Left kidney (tissue), 8 donors: ENCODE measurements around the gene TMEFF2. TPM values are rescaled to one million over a fixed set of nuclear protein-coding genes. Genes with fewer than 3 reads are reported as not detected.

Source experiments
- DNase-seq: peaks from one replicate; pipeline ENCODE4 v3.0.0-alpha.2; 2013
- long read RNA-seq, 8 donors: transcript quantifications; one replicate each; lab custom pipeline, GENCODE V29; 2026
- polyA plus RNA-seq: library from polyadenylated mRNA; unstranded; fragments of 120-200 nt; gene quantifications from one replicate; pipeline ENCODE4 v1.2.1, GENCODE V29; 2013; ENCODE audit not compliant: insufficient read length

Gene TMEFF2
- 12.6 TPM for polyA plus RNA-seq
- long read RNA-seq, donor 1, transcript TMEFF2-201 (10 exons, 2,604 nt): major isoform, 5 of 5 reads
- long read RNA-seq, donor 1, partial matches to known transcripts: 0 of 5 reads
- long read RNA-seq, donor 1, other reads (novel, unspliced or antisense): 0 of 5 reads
- long read RNA-seq, donor 2, partial matches to known transcripts: 0 of 5 reads
- long read RNA-seq, donor 2, other reads (novel, unspliced or antisense): 0 of 5 reads
- long read RNA-seq, donor 3, partial matches to known transcripts: 0 of 2 reads
- long read RNA-seq, donor 3, other reads (novel, unspliced or antisense): 0 of 2 reads
- long read RNA-seq, donor 4: 0 reads
- long read RNA-seq, donor 5, transcript TMEFF2-201 (10 exons, 2,604 nt): major isoform, 10 of 12 reads
- long read RNA-seq, donor 5, partial matches to known transcripts: 0 of 12 reads
- long read RNA-seq, donor 5, other reads (novel, unspliced or antisense): 0 of 12 reads
- long read RNA-seq, donor 6, partial matches to known transcripts: 0 of 3 reads
- long read RNA-seq, donor 6, other reads (novel, unspliced or antisense): 0 of 3 reads
- long read RNA-seq, donor 7, partial matches to known transcripts: 0 of 2 reads
- long read RNA-seq, donor 7, other reads (novel, unspliced or antisense): 0 of 2 reads
- long read RNA-seq, donor 8, partial matches to known transcripts: 0 of 1 reads
- long read RNA-seq, donor 8, other reads (novel, unspliced or antisense): 0 of 1 reads

GRCh38 chr2:192194866-192195547 lies at the start of gene TMEFF2:
Gene TMEFF2, minus strand, starts transcription at chr2:192194933. Its CDS starts 409 bp downstream, at chr2:192194524.
- peak; percentile 70 for DNase-seq

GRCh38 chr2:192243488-192243887 lies 48.8 kb upstream of the TMEFF2 start:
- no peak for DNase-seq

- DNase-seq: no peak
Observed at GRCh38 chr2:192236136-192236535, 41.4 kb upstream of the TMEFF2 start.

- no peak for DNase-seq
Observed at GRCh38 chr2:192230889-192231453, 36.2 kb upstream of the TMEFF2 start.

- DNase-seq: no peak
Observed at GRCh38 chr2:192228685-192229084, 34.0 kb upstream of the TMEFF2 start.

GRCh38 chr2:192218970-192219369 lies 24.2 kb upstream of the TMEFF2 start:
- no peak for DNase-seq

GRCh38 chr2:192218377-192218776 lies 23.6 kb upstream of the TMEFF2 start:
- no peak for DNase-seq

GRCh38 chr2:192216336-192216735 lies 21.6 kb upstream of the TMEFF2 start:
- DNase-seq: no peak

GRCh38 chr2:192215096-192215877 lies 20.6 kb upstream of the TMEFF2 start:
- DNase-seq: no peak

GRCh38 chr2:192208848-192209247 lies 14.1 kb upstream of the TMEFF2 start:
- no peak for DNase-seq

- no peak for DNase-seq
Observed at GRCh38 chr2:192206399-192206798, 11.7 kb upstream of the TMEFF2 start.

- no peak for DNase-seq
Observed at GRCh38 chr2:192203876-192204275, 9.1 kb upstream of the TMEFF2 start.

GRCh38 chr2:192202373-192202772 lies 7.6 kb upstream of the TMEFF2 start:
- no peak for DNase-seq

GRCh38 chr2:192201116-192201515 lies 6.4 kb upstream of the TMEFF2 start:
- DNase-seq: no peak

- no peak for DNase-seq
Observed at GRCh38 chr2:192197357-192197756, 2.6 kb upstream of the TMEFF2 start.

- no peak for DNase-seq
Observed at GRCh38 chr2:192196421-192197194, 1.9 kb upstream of the TMEFF2 start.

GRCh38 chr2:192195548-192196418 lies 1.1 kb upstream of the TMEFF2 start:
- peak; percentile 20 for DNase-seq

- DNase-seq: peak; percentile 12
Observed at GRCh38 chr2:192194265-192194865, 368 bp downstream of the TMEFF2 start.

GRCh38 chr2:192190474-192190873 lies 4.3 kb downstream of the TMEFF2 start:
- DNase-seq: no peak
